ENCODE data around the gene ATP2B2. TPM values are rescaled to one million over a fixed set of nuclear protein-coding genes. Genes with fewer than 3 reads are reported as not detected.

ATP2B2 gene
- total and polyA plus RNA-seq, 2 experiments from 2014 or later, result 0.42 to 0.63 TPM

- TF ChIP-seq ZNF462 (CRISPR knock-in tag; IDR thresholded peaks at IDR 0.05), result no peak
- TF ChIP-seq STAT1 (IDR thresholded peaks at IDR 0.05; ENCODE audit: unreplicated experiment), result no peak
- TF ChIP-seq ZNF331 (CRISPR knock-in tag; IDR thresholded peaks at IDR 0.05; ENCODE audit: low read depth), result no peak
- TF ChIP-seq CTCF (conservative IDR thresholded peaks at IDR 0.05; ENCODE audit: low read depth in 2 of 2), result no peak
Observed at GRCh38 chr3:10487988-10488633, 17.3 kb downstream of the ATP2B2 start (continued).

GRCh38 chr3:10485806-10486205, 19.6 kb downstream of the ATP2B2 start:
- Histone ChIP-seq H3K4me3 (no peak overlapping the region), H3K4me2 (no peak overlapping the region), H4K20me1 (replicated peaks; ENCODE audit: insufficient read depth) (no peaks in the 10 kb centered on the region), H3K79me2 (replicated peaks; ENCODE audit: insufficient read depth) (no peaks in the 10 kb centered on the region), H3K27ac (ENCODE audit: low read depth) (no peak overlapping the region), H3K36me3 (ENCODE audit: insufficient read depth) (no peaks in the 10 kb centered on the region), H2AFZ (no peak overlapping the region), H3F3A (replicated peaks; ENCODE audit: low read depth) (no peaks in the 10 kb centered on the region), H3K27me3 (ENCODE audit: insufficient read depth) (no peaks in the 10 kb centered on the region), H3K9me2 (ENCODE audit: insufficient read depth) (no peaks in the 10 kb centered on the region), H3K4me1 (ENCODE audit: insufficient read depth) (no peaks in the 10 kb centered on the region)
- Mint-ChIP-seq H3K27ac (no peak overlapping the region), H3K9me3 (no peaks in the 10 kb centered on the region; the same call in 2 of the 3 replicates), H3K36me3 (ENCODE audit: low read depth) (no peaks in the 10 kb centered on the region), H3K27me3 (ENCODE audit: insufficient read depth, low read depth, poor library complexity) (peaks cover 8% of the 10 kb centered on the region), H3K4me3 (no peak overlapping the region), H3K4me1 (no peaks in the 10 kb centered on the region)
- DNase-seq (ENCODE audit: low spot score) (no peak), ATAC-seq (no peak)
- no peak for TF ChIP-seq EZH2phosphoT487 (IDR thresholded peaks at IDR 0.05; ENCODE audit: unreplicated experiment)
- no peak for TF ChIP-seq REST (IDR thresholded peaks at IDR 0.05; ENCODE audit: unreplicated experiment)
- TF ChIP-seq ZNF331 (CRISPR knock-in tag; IDR thresholded peaks at IDR 0.05; ENCODE audit: low read depth), result no peak
- TF ChIP-seq ETS1 (IDR thresholded peaks at IDR 0.05), result no peak
- TF ChIP-seq JUNB (IDR thresholded peaks at IDR 0.05; ENCODE audit: unreplicated experiment), result no peak
- no peak for TF ChIP-seq STAT1 (IDR thresholded peaks at IDR 0.05; ENCODE audit: unreplicated experiment)
- TF ChIP-seq EZH2 (IDR thresholded peaks at IDR 0.05; ENCODE audit: low read depth, unreplicated experiment), result no peak
- no peak for TF ChIP-seq CREB1 (CRISPR knock-in tag; IDR thresholded peaks at IDR 0.05; ENCODE audit: low read depth)

Measured in GM23338 (cell line).